GM23248 (cell line): ENCODE measurements around the gene BCKDHB.

Experiments
- EZH2 ChIP-seq: fragments of 200-600 bp; sonication (generic); IDR thresholded peaks from 2 replicates; pipeline ENCODE4 v1.6.1; 2018; ENCODE audit warnings: antibody characterized with exemption, mild to moderate bottlenecking; ENCODE audit not compliant: insufficient read depth, poor library complexity, severe bottlenecking
- EZH2phosphoT487 ChIP-seq: fragments of 200-600 bp; sonication (generic); IDR thresholded peaks from 2 replicates; pipeline ENCODE4 v1.6.1; 2018; ENCODE audit warnings: antibody characterized with exemption, moderate library complexity, mild to moderate bottlenecking, low read depth; ENCODE audit not compliant: insufficient read depth

DNA sequence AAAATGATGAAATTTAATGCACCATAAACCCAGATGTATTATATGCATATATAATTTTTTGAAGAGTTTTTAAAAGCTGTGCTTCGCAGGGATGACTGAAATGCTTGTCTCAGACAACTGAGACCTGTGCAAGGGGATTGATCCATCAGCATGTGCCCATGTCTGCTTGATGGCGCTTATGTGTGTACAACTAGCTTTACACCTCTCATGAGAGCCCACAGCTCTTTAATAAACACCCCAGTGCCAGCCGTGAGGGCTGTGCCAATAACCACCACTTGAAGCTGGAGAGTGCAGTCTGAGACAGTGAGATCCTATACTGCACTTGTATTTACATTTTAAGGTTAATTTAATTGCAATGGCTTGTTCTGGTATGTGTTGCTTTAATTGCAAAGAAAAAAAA, 225.5 kb downstream of the BCKDHB start:
- TF ChIP-seq EZH2 (no peak), EZH2phosphoT487 (no peak)
